Measurements from ENCODE around the gene ZSWIM5.

GRCh38 chr1:45032837-45033236, 173.6 kb downstream of the ZSWIM5 start:
- TF ChIP-seq, protein P1, sequence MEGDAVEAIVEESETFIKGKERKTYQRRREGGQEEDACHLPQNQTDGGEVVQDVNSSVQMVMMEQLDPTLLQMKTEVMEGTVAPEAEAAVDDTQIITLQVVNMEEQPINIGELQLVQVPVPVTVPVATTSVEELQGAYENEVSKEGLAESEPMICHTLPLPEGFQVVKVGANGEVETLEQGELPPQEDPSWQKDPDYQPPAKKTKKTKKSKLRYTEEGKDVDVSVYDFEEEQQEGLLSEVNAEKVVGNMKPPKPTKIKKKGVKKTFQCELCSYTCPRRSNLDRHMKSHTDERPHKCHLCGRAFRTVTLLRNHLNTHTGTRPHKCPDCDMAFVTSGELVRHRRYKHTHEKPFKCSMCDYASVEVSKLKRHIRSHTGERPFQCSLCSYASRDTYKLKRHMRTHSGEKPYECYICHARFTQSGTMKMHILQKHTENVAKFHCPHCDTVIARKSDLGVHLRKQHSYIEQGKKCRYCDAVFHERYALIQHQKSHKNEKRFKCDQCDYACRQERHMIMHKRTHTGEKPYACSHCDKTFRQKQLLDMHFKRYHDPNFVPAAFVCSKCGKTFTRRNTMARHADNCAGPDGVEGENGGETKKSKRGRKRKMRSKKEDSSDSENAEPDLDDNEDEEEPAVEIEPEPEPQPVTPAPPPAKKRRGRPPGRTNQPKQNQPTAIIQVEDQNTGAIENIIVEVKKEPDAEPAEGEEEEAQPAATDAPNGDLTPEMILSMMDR (IDR thresholded peaks at IDR 0.05) = no peak
- TF ChIP-seq EZH2 (IDR thresholded peaks at IDR 0.05; ENCODE audit: borderline replicate concordance, insufficient read depth, low read depth, low read length, poor library complexity, severe bottlenecking) = no peak
